Stimulated activated CD4-positive, alpha-beta T cell treated with anti-CD3 and anti-CD28 coated beads, Interleukin-4, amount 100 ng/mL, for 1 hour (primary cell): ENCODE results near the gene PGM2L1.
"Not testable (repeated sequence)": the region's sequence is repeated elsewhere in the genome, so short reads cannot be mapped to it uniquely, and the experiment has no call there.

Experiments used
- DNase-seq: peaks from one replicate; pipeline ENCODE4 v3.0.0-alpha.2; 2020

The PGM2L1 gene

DNA sequence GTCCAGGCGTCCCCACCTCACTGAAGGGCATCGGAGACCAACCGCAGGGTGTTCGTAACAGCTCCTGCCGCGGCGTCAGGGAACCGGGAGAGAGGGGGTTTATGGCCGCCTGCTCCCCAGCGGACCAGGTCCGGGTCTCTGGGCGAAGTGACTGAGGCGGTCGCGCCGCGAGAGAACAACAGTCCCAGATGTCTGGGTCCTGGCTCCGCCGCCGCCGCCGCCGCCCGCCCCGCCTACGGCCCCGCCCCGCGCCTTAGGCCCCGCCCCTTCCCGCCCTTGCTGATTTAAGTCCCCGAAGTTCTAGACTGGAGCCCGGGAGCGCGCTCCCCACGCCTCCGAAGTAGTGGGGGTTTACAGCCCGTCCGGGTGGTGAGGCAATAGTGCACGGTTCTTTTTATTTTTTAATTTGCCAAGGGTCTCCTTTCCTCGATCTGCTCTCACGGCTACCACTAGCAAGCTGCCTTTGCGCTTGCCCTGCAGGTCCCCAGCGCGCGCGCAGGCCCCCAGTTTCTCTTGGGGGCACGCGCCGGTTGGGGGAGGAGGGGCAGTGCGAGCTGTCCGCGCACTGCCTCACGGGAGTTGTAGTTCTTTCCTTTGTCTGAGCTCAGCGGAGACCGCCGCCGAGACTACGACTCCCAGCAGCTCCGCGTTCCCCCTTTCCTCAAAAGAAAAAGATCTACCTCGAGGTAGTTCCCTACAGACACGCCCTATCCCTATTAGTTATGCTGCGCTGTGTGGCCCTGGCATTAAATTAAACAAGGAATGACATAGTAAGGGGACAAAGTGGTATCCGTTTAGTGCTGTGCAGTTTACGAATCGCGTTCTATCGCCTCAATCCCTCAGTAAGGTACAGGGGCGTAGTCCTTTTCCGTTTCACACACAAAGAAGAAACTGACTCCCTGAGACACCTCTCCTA is at the start of gene PGM2L1:
Gene PGM2L1, minus strand, starts transcription at position 190 of the 916 bp plus-strand sequence. CDS start 272 bp downstream, outside the sequence.
- DNase-seq = peak; percentile 92

DNA sequence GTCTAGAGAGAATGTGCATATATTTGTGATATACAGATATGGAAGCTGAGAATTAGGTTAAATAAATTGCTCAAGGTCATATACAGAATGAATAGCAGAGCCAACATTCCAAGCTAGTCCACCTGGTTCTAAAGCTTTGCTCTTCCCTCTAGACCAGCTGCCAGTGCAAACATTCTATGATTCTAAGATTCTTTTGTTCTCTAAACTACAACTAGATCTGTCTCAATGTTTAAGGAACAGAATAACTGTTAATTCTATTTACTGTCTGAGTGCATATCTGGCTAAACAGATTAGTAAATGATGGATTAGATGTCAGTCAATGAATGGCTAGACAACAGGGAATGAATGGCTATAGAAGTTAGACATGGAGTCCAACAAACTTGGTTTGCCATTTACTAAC is 49.5 kb upstream of the PGM2L1 start:
- DNase-seq = no peak

DNA sequence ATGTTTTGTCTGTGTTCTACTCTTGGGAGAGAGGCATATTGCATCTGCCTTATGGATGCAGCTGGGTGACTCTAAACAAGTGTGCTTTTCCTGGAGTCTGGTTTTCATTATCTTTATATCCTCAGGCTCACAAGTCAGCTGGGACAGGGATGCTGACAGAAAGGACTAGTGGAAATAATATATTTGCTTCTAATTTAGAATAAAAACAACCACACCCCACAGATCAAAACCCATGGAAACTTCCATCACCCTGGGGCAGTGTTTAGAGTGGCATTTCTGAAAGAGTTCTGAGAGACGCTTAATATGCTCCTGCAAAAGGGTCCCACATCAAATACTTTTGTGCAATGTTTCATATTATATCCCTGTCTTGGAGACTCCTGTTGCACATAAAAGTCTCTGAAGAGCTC is 48.3 kb upstream of the PGM2L1 start:
- DNase-seq = no peak

DNA sequence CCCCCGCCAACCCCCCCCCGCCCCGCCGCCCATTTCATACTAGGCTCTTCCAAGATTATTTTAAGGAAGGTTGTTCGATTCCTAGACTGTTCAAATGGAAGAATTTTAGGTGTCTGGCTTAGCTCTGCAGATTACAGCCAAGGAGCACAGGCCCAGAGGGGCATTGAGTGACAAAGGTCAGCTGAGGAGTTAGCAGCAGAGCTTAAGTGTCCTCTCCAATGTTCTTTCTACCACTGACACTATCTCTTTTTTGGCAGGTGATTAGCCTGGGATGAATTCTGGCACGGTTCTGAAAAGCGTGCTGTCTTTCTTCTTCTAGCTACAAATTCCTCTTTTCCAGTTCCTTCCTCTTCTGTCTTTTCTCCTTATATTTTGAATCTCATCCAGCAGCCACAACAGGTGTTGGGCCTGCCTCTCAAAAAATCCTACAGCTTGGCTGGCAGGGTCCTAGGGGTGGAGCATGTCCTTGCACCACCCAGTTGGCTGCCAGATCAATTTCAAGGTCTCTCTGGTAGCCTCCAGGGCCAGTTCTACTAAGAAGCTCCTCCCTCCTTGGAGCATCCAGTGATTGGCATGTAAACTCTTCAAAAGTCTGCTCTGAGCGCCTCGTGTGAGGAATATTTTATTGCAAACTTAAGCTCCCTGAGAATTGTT is 46.1 kb upstream of the PGM2L1 start:
- DNase-seq = no peak

DNA sequence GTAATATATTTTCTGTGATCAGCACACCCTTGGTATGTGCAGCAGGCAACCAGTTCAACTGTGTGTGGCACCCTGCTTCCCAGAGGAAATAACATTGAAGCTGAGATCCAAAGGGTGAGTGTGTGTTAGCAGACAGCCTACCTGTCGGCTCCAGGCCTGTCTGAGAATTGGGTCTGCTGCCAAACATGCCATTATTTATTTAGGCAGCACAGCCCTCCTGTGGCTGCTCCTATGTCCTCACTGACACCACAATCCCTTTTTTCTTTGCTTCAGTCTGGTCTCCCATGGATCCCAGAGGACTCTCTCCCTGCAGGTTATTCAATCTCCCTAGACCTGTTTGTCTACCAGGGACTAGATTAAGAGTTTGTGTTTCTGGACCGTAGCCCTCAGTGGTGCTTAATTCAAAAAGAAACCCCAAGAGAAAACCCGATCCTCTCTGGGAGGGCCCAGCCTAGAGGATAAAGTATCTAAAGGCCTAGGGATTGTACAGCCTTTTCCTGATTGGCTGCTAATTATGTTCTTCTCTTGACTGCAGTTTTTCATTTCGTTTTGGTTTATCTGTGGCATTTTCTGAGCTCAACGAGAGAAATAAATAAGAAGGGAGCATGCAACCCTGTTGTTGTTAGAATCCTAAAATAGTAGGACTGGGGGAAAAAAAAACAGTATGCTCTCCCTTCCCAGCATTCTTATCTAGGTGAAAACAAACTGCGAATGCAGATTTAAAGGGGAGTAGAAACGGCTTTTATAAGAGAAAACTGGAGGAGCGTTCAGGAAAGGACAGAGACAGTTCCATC is 45.0 kb upstream of the PGM2L1 start:
- DNase-seq = no peak

DNA sequence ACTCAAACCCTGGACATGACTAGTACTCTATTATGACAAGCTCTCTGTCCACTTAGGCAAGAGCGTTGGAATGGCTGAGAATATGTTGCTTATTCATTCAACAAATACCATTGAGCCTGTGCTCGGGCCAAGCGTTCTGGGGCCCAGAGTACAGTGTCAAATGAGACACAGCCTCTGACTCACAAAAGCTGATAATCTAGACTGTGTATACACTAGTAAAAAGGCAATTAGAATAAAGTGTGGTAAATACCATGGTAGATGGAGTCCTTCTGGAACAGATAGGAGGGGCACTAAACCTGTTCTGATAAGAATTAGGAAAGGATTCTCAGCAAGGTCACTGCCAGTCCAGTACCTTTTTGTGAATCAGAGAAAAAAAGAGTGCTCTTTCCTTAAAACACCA is 44.4 kb upstream of the PGM2L1 start:
- DNase-seq = no peak

DNA sequence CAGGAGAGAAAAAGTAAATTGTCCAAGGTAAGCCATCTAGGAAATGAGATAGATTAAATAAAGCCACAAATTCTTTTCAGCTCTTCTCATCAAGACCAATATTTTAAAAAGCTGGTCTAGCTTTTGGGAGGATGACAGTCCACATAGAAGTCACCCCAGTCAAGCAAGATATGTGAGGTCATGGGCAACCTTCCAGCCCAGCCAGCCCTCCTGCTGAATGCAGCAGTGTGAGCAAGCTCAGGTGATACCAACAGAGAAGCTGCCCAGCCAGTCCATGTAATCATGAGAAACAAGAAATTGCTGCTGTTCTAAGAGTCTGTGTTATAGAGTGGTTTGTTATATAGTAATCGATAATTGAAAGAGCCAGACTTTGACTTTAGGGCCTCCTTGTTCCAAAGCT is 40.4 kb upstream of the PGM2L1 start:
- no peak for DNase-seq

DNA sequence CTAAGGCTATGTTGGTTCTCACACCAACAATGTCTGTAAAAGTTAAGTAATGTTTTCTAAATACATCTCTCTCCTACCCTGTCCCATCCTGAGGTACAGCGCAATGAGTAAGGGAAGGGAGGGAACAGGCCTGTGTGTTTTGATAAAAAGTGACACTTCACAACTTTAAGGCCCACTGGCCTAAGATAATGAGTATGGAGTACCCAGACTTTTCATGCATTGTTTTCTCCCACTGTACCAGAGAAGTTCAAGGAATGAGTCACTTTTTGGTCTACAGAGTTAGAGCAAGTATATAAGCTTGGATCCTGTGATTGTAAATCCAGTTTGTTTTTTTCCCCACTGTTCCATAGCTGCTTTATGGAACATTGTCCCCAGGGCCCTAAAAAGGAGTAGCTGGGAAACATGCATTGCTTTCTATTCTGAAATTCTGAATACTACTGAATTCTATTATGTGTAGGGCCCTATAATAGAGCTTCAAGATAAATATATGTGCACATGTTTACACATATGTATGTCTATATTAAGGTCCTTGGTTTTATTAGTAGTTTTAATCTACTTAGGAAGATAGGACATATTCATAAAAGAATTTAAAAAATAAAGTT is 39.3 kb upstream of the PGM2L1 start:
- no peak for DNase-seq

DNA sequence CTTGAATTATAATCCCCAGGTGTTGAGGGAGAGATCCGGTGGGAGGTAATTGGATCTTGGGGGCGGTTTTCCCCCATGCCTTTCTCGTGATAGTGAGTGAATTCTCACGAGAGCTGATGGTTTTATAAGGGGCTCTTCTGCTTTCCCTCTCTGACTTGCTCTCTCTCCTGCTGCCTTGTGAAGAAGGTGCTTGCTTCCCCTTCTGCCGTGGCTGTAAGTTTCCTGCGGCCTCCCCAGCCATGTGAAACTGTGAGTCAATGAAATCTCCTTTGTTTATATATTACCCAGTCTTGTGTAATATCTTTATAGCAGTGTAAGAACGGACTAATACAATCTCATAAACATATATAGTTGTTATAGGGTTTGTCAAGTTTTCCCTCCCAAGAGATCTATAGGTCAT is 36.3 kb upstream of the PGM2L1 start:
- no peak for DNase-seq

DNA sequence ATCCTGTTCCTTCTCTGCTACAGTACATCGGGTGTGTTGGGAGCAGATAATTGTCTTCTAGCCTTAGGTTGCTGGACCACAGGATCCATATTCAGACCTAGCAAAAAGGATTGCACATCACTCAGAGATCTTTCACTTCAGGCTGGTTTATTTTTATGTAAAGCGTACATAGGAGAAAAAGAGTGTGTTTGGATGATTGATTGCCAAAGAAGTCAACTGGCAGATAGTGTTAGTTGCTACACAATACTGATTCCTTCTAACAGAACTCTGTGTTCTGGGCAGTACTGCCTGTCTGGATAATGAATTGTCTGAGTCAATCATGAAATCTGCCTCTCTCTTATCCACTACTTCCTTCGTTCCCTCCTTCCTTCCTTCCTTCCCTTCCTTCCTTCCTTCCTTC is 31.0 kb upstream of the PGM2L1 start:
- DNase-seq = no peak

DNA sequence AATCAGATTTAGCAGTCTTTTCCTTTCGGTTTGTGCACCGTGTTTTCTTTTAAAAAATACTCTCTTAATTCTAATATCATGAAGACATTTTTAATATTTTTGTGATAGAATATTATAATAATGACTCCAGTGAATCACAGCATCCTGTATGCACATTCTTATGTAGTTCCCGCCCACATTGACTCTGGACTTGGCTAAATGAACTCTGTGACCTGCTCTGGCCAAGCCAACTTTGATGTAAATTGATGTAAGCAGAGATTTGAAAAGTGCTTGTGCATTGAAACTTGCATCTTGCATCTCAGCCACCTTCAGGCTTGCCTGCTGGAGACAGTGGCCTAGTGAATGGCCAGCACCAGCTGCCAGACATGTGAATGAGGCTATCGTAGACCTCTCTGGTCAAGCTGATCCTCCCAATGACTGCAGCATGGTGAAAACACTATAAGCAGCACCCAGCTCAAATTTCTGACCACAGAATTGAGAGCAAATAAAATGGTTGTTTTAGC is 29.2 kb upstream of the PGM2L1 start:
- no peak for DNase-seq

DNA sequence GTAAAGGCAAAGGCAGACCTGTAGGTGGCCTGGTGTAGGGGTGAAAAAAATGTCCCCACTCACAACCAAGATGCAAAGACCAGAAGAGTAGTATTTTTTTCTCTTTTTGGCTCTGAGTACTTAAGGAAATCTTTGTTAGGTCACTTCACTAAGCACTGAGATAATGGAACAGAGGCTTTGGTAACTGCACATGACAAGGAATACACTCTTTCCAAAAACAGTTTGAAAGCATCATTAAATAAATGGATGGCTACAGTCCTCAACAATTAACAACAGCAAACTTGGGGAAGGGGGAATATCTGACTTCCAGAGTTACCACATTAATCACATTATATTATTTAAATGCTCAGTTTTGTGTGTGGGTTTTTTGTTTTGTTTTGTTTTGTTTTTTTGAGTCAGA is 26.9 kb upstream of the PGM2L1 start:
- DNase-seq = no peak

DNA sequence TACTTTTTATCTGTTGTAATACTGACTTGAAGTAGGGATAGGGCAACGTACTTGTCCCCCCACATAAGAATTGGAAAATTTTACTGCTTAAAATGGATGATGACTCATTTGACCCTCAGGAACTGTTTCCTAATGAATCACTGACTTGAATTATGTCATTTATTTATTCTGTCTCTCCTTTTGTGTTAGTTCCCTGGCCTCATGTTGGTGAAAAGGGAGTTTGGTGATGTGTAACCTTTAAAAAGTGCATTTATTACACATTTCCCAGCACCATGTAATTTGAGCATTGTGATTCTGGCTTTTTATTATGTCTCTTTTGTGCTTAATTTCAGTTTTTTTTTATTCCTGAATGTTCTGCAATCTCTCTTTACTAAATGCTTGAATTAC is 20.3 kb upstream of the PGM2L1 start:
- DNase-seq = no peak

DNA sequence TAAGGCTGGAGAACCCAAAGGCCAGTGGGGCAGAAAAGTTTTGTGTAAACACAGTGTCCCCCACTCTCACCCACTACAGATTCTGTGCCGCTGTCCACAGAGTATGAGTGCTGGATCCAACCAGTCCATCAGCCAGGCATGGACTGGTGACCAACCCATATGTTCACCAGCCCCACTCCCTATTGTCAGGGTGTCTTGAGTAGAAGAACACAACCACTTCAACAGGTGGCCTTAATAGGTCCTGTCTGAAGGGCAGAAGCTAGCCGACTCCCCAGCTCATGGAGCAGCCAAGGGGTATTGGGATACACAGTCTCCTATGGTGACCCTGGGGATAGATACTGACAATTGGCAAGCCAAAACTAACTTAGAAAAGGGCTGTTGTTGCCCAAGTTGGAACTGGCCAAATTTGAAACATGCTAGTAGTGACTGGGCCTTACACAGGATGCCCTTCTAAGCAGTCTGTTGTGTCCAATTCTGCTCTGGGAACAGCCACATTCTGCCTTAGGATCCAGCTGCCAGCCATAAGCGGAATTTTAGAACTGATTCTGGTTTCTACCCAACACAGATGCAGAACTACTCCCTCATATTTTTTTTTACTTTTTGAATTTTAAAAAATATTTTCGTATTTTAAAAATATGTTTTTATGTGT is 19.8 kb upstream of the PGM2L1 start:
- no peak for DNase-seq

DNA sequence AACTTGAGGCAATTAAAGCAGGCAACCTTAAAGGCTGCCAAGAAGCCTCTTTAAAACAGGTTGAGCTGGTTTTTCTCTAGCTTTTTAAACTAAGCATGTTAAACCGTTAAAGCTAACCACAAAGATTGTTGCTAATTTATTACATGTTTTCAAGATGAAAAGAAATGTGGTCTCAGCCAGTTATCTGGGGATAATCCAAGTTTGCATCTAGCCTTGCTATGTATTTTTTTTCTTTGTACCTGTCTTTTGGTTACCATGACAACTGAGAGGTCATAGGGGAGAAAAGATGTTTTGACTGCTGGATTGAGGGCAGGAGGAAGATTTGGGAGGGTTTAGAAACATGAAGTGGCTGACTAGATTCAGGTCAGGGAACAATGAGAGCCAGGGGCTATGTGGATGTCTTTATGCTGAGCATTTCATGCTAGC is 19.2 kb upstream of the PGM2L1 start:
- DNase-seq = no peak

DNA sequence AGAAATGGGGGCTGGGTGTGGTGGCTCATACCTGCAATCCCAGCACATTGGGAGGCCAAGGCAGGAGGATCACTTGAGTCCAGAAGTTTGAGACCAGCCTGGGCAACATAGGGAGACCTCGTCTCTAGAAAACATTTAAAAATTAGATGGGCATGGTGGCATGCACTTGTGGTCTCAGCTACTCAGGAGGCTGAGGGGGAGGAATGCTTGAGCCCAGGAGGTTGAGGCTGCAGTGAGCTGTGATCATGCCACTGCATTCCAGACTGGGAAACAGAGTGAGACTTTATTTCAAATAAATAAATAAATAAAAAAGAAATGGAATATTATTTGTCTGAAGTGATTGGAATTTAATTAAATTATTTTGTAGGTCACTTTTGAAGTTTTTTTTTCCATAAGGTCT is 18.7 kb upstream of the PGM2L1 start:
- not testable (repeated sequence) for DNase-seq

DNA sequence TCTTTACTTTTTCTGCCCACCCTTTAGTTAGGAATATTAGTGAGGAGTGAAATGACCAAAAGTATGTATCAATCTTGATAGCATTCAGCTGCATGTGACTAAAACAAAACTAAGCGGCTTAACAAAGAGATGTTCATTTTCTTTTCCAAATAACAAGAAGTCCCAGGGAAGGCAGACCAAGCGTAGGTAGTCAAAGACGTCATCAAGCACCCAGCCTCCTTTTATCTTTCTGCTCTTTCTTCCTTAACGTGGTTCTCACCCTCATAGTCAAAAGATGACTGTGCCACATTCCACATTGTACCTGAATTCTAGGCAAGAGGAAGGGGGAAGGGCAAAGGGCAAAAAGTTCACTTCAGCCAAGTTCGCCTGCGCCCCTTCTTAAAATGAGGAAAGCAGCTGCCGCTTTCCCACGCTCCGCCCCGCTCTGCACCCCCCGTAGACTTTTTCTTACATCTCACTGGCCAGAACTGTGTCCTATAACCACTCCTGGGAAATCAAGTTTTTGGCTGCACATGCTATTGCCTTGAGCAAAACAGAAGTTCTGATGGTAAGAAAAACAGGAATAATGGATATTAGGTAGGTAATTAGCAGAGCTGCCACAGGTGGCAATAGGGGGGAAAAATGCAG is 14.6 kb upstream of the PGM2L1 start:
- DNase-seq = no peak

DNA sequence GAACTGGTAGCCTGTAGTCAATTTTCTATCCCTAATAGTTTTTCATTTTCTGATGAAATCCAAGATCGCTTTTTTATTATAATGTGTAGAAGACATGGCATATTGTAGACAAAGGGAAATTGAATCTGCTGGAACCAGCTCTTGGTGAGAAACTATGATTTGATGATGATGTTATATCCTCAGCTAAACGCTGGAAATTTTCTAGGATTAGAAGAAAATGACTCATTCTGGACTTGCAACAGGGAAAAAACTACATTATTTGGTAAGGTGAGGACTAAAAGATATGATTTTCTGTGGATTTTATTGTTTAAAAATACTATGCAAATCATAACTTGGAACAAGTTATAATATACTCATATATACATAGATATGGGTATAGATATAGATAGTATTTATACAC is 14.1 kb upstream of the PGM2L1 start:
- no peak for DNase-seq

DNA sequence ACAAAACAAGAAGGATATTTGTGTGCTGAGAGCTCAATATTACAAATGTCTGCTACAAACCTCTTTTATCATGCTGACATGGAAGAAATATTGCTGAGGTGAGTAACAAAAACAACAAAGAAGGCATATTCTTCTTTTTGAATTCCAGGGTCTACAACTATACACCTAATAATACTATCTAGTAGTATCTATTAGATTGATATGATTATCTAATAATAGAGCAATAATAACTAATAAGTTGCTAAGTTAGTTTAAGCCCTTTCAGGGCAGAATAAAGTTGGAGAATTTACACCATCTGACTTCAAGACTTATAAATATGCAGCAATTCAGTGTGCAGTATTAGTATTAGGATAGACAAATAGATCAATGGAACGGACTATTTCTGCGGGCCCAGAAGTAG is 11.4 kb upstream of the PGM2L1 start:
- DNase-seq = no peak

DNA sequence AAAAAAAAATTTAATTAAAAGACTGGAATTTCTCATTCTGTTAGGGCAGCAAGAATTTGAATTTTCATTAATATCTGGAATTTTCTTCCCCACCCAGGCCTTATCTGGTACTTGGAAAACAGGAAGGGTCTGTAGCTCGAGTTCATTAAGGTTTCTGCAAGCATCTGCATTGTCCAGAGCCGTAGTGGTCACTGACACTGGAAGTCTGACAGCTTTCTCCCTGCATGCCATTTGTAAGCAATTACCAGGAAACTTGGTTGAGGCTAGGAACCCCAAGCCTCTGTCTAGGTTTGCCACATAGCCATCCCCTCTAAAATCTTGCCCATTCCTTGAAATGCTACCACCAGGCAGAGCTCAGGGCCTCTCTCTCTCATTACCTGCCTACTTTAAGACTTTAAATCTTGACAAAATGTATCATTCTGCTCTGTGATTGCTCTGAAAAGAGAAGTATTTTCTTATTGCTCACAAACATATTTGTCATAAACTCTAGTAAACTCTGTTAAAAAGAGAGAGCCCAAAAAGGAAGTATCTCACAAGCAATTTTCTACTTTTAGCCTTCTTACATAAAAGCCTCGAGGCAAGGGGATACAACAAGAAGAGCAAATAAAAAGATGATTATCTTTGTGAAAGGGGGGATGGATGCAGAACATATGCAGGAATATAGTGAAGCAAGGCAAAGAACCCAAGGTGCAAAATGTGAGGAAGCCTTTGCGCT is 5.5 kb upstream of the PGM2L1 start:
- no peak for DNase-seq

DNA sequence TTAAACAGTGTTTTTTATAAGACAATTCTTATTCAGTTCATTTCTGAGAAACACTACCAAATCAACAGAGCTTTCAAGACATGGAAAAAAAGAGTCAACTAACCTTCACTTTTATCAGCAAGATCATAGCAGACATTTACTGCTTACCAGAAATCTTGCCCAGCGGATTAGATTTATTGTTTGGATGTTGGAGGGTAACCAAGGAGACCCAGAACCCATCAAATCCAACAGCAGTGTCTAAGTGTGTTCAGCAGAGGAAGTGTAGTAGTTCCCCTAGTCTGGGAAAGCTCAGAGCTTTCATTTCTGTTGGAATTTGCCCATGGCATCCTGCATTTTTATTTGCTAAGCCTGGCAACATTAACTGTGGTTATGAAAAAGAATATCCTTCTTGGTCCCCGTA is 2.4 kb upstream of the PGM2L1 start:
- DNase-seq = no peak
